Lower leg skin (tissue), 3 donors: Measurements from ENCODE around the gene OGDH.

ENCODE experiments used
- POLR2A ChIP-seq, 2 donors: fragments of 450-650 bp; IDR thresholded peaks; one replicate each; pipeline ENCODE4 v1.6.1; 2016 to 2017; ENCODE audit warnings: antibody characterized with exemption in 2 of 2, mild to moderate bottlenecking in 1 of 2, moderate library complexity in 1 of 2
- TF ChIP-seq, protein P1 (sequence below), 3 donors: fragments of 450-650 bp; IDR thresholded peaks; one replicate each; pipeline ENCODE4 v1.5.1; 2016; ENCODE audit warnings: antibody characterized with exemption in 3 of 3, mild to moderate bottlenecking in 3 of 3, moderate library complexity in 2 of 3

DNA sequence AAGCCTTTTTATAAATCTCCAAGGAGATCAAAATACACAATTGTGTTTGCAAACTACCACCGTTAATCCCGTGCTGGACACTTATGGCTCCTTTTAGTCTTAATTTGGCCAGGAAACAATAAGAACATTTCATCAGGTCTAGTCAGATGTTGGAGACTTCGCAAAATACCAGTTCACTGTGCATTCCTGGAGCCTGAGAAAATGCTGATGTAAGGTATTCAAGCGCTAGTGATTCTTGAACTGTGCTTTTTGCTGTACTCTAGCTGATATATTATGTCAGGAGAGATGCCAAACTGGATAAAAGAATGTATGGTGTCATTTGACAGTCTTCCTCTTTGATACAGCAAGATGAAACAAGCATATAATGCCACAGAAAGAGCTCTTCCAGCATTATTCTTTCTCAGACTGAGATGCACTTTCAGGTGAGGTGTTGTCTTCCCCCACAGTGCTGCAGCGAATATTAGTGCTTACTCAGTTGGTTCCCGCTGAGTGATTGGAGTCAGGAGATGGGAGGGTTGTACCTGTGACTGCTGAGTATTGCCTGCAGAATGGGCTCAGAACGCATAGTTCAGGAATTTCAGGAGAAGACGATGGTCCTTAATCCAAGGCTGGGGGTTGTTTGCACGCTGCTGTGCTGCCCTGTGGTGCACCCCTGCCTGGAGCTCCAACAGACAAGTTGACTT is 59.2 kb downstream of the OGDH start:
- TF ChIP-seq POLR2A (IDR thresholded peaks at IDR 0.05): no peak
- TF ChIP-seq, protein P1, sequence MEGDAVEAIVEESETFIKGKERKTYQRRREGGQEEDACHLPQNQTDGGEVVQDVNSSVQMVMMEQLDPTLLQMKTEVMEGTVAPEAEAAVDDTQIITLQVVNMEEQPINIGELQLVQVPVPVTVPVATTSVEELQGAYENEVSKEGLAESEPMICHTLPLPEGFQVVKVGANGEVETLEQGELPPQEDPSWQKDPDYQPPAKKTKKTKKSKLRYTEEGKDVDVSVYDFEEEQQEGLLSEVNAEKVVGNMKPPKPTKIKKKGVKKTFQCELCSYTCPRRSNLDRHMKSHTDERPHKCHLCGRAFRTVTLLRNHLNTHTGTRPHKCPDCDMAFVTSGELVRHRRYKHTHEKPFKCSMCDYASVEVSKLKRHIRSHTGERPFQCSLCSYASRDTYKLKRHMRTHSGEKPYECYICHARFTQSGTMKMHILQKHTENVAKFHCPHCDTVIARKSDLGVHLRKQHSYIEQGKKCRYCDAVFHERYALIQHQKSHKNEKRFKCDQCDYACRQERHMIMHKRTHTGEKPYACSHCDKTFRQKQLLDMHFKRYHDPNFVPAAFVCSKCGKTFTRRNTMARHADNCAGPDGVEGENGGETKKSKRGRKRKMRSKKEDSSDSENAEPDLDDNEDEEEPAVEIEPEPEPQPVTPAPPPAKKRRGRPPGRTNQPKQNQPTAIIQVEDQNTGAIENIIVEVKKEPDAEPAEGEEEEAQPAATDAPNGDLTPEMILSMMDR (IDR thresholded peaks at IDR 0.05): no peak
